ENCODE measurements around the gene RALGDS. TPM values are rescaled to one million over a fixed set of nuclear protein-coding genes. Genes with fewer than 3 reads are reported as not detected.

RALGDS gene
- total and polyA plus RNA-seq, 9 donors, result 26.2 to 139 (median 48.8) TPM

DNA sequence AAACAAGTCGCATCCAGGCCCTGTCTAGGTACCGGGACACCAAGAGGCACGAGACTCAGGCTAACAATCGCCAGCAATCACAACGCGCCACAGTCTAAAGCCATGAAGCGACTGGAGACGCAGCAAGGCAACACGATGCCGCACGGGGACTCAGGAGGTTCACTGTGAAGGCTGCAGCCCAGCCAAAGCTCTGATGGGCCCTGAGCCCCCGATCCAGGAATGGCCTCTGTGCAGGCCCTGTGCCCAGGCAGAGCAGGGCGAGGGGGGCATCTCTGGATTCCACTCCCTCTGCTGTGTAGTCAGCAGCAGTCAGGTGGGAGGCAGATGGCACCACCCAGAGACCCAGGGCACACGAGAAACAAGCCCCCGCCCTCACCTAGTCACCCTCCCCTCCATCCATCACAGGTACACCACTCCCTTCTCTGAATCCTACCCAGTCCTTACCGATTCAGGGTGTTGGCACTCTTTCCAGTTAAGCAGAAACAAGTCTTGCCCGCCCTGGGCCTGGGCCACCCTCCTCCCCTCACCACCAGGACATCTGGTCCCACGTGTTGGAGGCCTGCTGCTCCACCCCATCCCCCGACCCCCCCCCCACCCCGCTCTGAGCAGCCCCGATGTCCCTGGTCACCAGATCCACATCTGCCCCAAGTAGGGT is 1.1 kb downstream of the RALGDS start:
- no peak for DNase-seq
- Histone ChIP-seq H3K9me3 (no peaks in the 10 kb centered on the region), H3K27me3 (no peaks in the 10 kb centered on the region), H3K27ac (peak overlapping the region; percentile 48 to 75), H3K36me3 (no peaks in the 10 kb centered on the region), H3K4me3 (peak overlapping the region; percentile 70), H3K4me1 (ENCODE audit: insufficient read depth) (peaks cover 30% of the 10 kb centered on the region)
- intact Hi-C loops (cut with DNase I), result no loop called here
- WGBS, 3 donors, result 17 to 20% (median 19%) methylated on average over 21 of the region's 21 CpGs
- TF ChIP-seq POLR2A (IDR thresholded peaks at IDR 0.05) (no peak), EP300 (IDR thresholded peaks at IDR 0.05) (no peak)
- TF ChIP-seq, protein P1, sequence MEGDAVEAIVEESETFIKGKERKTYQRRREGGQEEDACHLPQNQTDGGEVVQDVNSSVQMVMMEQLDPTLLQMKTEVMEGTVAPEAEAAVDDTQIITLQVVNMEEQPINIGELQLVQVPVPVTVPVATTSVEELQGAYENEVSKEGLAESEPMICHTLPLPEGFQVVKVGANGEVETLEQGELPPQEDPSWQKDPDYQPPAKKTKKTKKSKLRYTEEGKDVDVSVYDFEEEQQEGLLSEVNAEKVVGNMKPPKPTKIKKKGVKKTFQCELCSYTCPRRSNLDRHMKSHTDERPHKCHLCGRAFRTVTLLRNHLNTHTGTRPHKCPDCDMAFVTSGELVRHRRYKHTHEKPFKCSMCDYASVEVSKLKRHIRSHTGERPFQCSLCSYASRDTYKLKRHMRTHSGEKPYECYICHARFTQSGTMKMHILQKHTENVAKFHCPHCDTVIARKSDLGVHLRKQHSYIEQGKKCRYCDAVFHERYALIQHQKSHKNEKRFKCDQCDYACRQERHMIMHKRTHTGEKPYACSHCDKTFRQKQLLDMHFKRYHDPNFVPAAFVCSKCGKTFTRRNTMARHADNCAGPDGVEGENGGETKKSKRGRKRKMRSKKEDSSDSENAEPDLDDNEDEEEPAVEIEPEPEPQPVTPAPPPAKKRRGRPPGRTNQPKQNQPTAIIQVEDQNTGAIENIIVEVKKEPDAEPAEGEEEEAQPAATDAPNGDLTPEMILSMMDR (IDR thresholded peaks at IDR 0.05), result no peak

DNA sequence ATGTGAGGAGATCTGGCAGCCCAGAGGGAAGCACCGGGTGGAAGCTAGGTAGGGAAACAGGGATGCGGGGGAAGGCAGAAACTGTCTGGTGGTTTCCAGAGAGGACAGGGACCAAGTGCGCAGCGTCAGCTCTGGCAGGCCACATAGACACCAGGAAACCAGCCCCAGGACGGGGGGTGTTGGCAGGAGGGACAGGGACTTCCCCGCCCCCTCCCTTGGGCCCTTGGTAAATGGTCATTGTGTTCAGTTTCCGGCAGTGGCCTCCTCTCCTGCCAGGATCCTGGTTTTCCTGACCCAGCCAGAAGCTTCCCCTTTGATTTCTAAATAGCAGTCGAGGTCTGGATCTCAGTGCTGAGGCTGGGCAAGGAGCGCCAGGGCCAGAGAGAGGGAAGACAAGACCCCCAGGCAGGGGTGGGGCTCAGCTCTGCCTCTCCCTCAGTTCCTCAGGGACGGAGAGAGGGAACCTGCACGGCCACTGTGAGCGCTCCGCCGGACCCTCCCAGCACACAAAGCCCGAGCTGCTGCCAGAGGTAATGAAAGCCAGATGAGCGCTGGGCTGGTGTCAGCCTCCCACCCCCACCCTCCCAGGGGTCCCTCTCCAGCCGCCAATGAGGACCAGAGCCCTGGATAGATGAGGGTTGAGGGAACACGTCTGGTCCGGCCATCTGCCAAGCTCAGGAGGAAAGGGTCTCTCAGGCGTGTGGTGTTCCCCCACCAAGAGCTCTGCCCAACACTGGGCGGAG is 1.8 kb downstream of the RALGDS start:
- H3K27me3 ChIP-seq, result no peaks in the 10 kb centered on the region
- no peaks in the 10 kb centered on the region for H3K9me3 ChIP-seq
- peak overlapping the region; percentile 70 for H3K4me3 ChIP-seq
- no peak for TF ChIP-seq EP300 (IDR thresholded peaks at IDR 0.05)
- H3K36me3 ChIP-seq, result no peaks in the 10 kb centered on the region
- 32 to 42% (median 40%) methylated on average over 21 of the region's 21 CpGs for WGBS, 3 donors
- H3K4me1 ChIP-seq (ENCODE audit: insufficient read depth), result peaks cover 34% of the 10 kb centered on the region
- intact Hi-C loops (cut with DNase I), result no loop called here
- H3K27ac ChIP-seq, result peak overlapping the region; percentile 43 to 54
- DNase-seq, result no peak

DNA sequence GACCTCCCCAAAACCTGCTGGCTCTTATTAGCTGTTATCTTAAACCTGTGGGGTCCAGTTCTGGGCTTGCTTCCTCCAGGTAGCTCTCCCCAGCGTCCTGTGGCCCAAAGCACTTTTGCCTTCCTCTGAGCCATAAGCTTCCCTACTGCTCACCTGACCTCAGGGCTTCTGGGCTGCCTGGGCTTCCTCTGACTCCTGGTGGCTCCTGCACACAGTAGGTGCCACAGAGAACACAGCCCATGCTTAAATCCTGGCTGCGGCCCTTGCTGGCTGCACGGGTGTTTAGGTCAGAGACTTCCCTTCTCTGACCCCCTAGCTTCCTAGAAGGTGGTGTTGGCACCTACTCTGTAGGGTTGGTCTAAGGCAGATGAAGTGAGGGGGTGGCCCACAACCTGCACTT is 2.5 kb downstream of the RALGDS start:
- TF ChIP-seq, protein P1 (IDR thresholded peaks at IDR 0.05), result no peak
- TF ChIP-seq EP300 (IDR thresholded peaks at IDR 0.05) (no peak), POLR2A (IDR thresholded peaks at IDR 0.05) (no peak)
- H3K36me3 ChIP-seq, result no peaks in the 10 kb centered on the region
- intact Hi-C loops (cut with DNase I), result no loop called here
- no peaks in the 10 kb centered on the region for H3K27me3 ChIP-seq
- 57 to 78% (median 76%) methylated on average over 3 of the region's 3 CpGs for WGBS, 3 donors
- H3K27ac ChIP-seq, result peak overlapping the region; percentile 43 to 54
- no peaks in the 10 kb centered on the region for H3K9me3 ChIP-seq
- no peak overlapping the region for H3K4me3 ChIP-seq
- peaks cover 38% of the 10 kb centered on the region for H3K4me1 ChIP-seq (ENCODE audit: insufficient read depth)
- DNase-seq, result no peak

DNA sequence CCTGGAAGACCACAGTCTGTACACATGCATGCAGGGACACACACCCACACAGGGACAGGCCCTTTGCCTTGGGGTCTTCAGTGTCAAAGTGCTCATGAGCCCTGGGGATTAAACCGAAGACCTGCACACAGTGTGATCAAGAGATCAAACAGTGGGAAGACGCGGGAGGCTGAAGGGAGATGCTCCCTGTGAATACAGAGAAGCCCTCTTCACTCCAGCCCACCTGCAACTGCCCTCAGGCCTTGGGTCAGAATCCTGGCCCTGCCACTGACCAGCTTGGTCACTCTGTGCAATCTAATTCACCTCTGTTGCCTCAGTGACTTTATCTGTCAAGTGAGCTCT is 2.9 kb downstream of the RALGDS start:
- intact Hi-C loops (cut with DNase I), result no loop called here
- WGBS, 3 donors, result 69 to 79% (median 79%) methylated on average over 3 of the region's 3 CpGs
- peaks cover 40% of the 10 kb centered on the region for H3K4me1 ChIP-seq (ENCODE audit: insufficient read depth)

More for the DNA sequence above, 2.9 kb downstream of the RALGDS start:
- DNase-seq, result no peak
- Histone ChIP-seq H3K27me3 (no peaks in the 10 kb centered on the region), H3K36me3 (no peaks in the 10 kb centered on the region), H3K4me3 (no peak overlapping the region), H3K9me3 (no peaks in the 10 kb centered on the region), H3K27ac (no peak overlapping the region)
- TF ChIP-seq EP300 (IDR thresholded peaks at IDR 0.05), result no peak
- TF ChIP-seq, protein P1 (IDR thresholded peaks at IDR 0.05), result no peak
- no peak for TF ChIP-seq POLR2A (IDR thresholded peaks at IDR 0.05)
